Glomerular visceral epithelial cell (primary cell): ENCODE results near the gene ELF5.

Experiments used
- DNase-seq: peaks from one replicate; pipeline ENCODE4 v3.0.0-alpha.2; 2016; ENCODE audit errors: extremely low spot score

The ELF5 gene

GRCh38 chr11:34513682-34514449 is at the start of gene ELF5:
ELF5 (minus strand) TSS chr11:34513794; CDS start chr11:34505749, 8,045 bp downstream.
- no peak for DNase-seq

GRCh38 chr11:34562976-34563375 is 49.4 kb upstream of the ELF5 start:
- no peak for DNase-seq

DNA sequence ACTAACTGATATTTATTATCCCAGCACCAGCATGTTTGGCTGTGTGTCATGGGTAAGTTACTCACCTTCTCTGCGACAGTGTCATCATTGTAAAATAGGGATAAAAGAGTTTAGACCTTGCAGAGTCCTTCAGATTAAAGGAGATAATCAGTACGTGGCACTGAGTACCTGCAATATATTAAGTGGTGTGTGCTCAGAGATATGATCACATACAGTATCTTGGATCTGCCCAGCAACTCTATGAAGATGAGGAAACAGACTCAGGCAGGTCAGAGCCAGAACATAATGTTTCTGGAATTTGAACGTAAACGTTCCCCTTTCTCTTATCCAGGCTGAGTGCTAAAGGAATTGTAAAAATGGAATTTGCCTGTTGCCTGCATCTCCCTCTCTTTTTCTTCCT is 46.9 kb upstream of the ELF5 start:
- DNase-seq: no peak

DNA sequence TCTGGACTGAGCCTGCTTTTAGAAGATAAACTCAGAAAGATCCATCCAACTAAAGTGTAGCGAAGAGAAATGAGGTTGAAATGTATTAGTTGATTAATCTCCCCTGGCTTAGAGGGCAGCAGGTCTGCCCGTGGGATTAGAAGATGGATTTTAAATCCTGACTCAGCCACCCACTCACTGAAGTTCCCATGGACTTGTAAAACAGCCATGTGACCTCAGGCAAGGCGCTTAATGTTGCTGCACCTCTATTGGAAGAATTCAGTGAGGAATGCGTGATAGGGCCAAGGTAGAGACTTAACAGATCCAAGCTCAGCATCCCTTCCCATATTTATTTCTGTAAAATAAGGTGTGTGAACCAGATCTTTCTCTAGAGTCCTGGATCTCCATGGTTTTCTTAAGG is 45.1 kb upstream of the ELF5 start:
- no peak for DNase-seq

DNA sequence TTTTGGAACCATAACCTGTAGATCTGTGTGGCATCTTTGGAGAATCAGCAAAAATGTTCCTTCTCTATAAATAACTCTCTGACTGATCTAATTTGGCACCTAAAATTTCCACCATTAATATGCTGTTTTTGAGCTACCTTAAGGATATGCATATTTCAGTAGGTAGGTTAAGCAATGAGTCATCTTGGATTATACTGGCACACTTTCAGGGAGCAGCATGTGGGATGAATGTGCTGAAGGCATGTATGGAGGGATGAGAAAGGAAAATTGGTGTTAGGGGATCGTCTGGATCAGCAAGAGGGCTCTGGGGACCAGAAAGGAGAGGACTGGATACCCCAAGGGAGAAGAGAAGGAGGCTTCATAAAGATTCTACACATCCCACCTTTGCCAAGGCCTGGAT is 44.6 kb upstream of the ELF5 start:
- DNase-seq: no peak

GRCh38 chr11:34552270-34552669 is 38.7 kb upstream of the ELF5 start:
- no peak for DNase-seq

GRCh38 chr11:34549271-34549670 is 35.7 kb upstream of the ELF5 start:
- peak; percentile 35 for DNase-seq

- no peak for DNase-seq
These were observed 34.7 kb upstream of the ELF5 start for GRCh38 chr11:34548278-34548677.

DNA sequence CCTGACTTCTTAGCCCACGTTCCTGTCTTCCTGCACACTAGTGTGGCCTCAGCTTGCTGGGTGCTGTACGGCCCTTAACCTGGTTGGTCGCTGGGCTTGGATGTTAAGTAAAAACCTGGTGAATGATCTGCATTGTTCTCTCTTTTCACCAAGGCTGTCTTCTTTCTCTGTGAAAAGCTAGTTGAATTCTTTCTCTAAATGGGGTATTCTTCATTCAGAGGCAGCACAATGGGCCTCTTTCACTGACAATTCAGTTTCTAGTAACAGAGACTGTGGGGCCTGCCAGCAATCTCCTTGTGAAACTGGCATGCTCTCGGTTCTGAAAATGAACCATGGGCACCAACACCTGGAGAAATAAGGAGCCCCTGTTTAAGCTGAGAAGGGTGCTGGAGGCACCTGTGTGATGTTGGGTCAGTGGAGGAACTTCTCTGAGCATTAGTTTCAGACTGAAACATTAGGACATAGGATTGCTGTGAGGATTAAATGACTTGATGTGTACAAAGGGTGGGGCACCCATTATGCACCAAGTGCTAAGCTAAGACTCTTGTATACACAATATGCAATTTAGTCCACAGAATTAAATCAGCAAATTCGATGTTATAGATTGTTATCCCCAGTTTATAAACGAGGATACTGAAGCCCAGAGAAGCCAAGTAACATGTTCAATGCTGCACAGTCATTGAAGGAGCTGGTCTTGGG is 33.1 kb upstream of the ELF5 start:
- DNase-seq: no peak

DNA sequence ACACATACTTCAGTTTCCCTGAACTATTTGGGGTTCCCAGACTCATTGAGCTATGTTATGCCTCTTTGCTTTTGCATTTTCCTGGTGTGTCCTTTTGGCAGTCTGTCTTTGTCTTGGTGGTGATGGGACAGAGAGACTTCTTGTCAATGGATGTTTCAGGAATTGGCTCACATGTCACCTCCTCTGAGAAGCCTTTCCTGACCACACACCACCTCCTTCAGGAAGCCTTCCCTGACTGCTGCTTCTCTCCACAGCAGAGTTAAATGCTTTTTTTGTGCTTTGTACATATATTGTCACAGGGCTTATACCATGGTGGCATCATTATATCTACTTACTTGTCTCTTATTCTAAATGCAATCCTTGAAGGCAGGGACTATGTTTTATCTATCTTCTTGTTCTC is 28.5 kb upstream of the ELF5 start:
- no peak for DNase-seq

GRCh38 chr11:34540870-34541269 is 27.3 kb upstream of the ELF5 start:
- no peak for DNase-seq

DNA sequence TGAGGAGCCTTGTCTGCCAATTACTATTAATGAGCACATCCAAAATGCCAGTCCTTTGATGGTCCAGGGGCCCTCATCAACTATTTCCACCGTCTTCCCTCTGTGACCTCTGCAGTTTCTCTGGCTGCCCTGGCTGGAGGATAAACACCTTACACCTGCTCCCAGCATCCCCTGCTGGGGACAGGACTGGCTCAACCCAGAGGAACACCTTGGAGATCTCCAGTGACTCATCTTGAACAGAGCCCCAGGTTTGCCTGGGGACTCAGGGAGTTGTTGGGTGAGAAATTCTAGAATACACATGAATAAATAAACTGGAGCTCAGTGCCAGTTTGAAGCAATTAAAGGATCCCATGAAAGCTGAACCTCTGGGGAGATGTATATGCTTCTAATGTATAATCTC is 24.0 kb upstream of the ELF5 start:
- DNase-seq: no peak

DNA sequence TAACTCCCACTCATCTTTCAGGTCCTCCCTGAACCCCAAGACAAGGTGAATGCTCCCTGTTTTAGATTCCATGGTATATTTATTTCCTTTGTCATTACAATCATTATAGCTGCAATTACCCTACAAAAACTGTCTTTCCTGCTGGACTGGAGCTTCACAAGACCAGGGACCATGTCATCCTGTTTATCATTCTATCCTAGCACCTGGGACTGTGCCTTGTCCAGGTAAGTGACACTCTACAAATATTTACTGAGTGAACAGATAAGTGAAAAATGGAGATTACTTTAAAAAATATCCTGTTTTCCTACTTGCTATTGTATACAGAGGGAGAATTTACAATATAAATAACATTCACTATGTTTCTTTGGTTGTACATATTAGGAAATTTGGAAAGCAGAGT is 22.5 kb upstream of the ELF5 start:
- DNase-seq: no peak

- DNase-seq: no peak
These were observed 21.2 kb upstream of the ELF5 start for GRCh38 chr11:34534826-34535225.

DNA sequence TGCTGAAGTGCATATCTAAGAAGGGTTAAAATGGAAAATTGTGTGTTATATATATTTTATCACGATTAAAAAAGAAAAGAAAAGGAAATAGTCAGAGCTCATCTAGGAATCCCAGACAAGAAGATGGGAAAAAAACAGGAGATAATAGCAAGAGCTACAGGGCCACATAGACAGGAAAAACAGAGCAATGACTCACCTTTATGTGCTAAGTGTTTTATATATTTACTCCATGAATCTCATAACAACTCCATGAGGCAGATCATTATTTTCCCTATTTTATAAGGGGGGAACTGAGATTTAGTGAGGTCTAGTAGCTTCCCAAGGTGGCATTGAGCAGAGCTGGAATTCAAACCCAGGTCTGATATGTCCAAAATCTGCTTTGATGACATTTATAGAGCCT is 18.1 kb upstream of the ELF5 start:
- no peak for DNase-seq

GRCh38 chr11:34530545-34531234 is 17.1 kb upstream of the ELF5 start:
- DNase-seq: no peak

DNA sequence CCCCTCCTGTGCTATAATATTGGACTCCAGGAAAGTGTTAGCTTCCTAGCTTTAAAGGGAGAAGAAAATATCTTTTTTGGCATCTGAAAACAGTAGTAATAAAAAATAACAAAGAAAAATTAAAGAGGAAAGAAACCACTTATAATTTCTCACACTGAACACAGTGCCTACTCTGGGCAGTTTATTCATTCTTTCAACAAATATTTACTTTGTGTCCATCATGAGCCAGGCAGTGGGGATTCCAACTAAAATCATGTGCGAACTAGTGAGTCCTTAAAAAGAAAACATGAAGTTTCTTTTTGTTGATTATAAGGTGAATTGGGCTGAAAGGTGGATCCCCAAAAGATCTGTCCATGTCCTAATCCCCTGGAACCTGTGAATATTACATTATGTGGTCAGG is 16.0 kb upstream of the ELF5 start:
- DNase-seq: no peak

DNA sequence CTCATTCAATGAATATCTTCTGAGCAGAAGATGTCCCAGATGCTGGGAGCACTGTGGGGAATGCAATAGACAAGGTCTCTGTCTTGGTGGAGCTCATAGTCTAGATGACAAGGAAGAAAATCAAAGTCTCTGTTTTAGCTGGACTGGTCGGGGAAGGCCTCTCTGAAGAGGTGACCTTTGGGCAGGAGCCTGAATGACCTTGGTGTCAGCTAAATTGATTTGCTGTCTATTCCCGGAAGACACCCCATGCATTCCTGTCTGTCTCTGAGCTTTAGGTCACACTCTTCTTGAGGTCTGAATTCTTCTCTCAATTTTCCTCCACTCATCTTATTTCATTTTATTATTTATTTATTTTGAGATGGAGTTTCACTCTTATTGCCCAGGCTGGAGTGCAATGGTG is 14.5 kb upstream of the ELF5 start:
- DNase-seq: no peak

- no peak for DNase-seq
These were observed 12.5 kb upstream of the ELF5 start for GRCh38 chr11:34525888-34526657.

DNA sequence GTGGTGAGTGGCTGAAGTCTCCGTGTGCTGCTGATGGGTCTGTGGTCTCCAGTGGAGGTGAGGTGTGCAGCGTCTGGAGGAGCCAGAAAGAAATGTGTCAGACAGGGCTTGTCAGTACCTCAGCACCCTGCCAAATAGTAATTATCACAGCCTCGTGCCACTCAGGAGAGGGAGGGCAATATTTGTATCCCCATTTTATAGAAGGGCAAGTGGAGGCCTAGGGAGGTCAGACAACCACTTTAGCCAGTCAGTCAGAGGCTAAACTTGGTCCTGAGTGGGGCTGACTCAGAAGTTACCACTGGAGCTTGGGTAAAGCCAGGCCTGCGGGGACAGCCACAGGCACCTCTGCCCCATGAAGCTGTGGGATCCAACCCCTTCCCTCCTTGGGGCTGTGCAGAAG is 11.5 kb upstream of the ELF5 start:
- DNase-seq: no peak

GRCh38 chr11:34524696-34525095 is 11.1 kb upstream of the ELF5 start:
- no peak for DNase-seq

- DNase-seq: no peak
These were observed 9.5 kb upstream of the ELF5 start for GRCh38 chr11:34523053-34523452.
